ENCODE results near the gene ECPAS. TPM values are rescaled to one million over a fixed set of nuclear protein-coding genes. Genes with fewer than 3 reads are reported as not detected.
A peak's percentile ranks its signal among the peaks of the same experiment; 100 is the strongest.

The ECPAS gene
- total and polyA plus RNA-seq, 9 donors, result 23.5 to 97.6 (median 69.7) TPM

DNA sequence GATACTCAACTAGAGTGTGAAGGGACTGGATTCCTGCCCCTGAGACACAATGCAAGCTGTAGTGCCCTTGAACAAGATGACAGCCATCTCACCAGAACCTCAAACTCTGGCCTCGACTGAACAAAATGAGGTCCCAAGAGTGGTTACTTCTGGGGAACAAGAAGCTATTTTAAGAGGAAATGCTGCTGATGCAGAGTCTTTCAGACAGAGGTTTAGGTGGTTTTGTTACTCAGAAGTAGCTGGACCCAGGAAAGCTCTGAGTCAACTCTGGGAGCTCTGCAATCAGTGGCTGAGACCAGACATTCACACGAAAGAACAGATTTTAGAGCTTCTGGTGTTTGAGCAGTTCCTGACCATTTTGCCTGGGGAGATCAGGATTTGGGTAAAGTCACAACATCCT is 43.2 kb upstream of the ECPAS start:
- Histone ChIP-seq H3K36me3 (no peaks in the 10 kb centered on the region), H3K27ac (no peak overlapping the region), H3K27me3 (no peaks in the 10 kb centered on the region), H3K4me1 (ENCODE audit: insufficient read depth) (no peaks in the 10 kb centered on the region), H3K4me3 (no peak overlapping the region), H3K9me3 (peaks cover 1 to 4% of the 10 kb centered on the region in 2 donors)
- intact Hi-C loops (cut with DNase I), result no loop called here
- no peak for DNase-seq
- 97 to 100% (median 98%) methylated on average over 2 of the region's 2 CpGs for WGBS, 3 donors
- TF ChIP-seq EP300 (IDR thresholded peaks at IDR 0.05) (no peak), POLR2A (IDR thresholded peaks at IDR 0.05) (no peak)
- TF ChIP-seq, protein P1, sequence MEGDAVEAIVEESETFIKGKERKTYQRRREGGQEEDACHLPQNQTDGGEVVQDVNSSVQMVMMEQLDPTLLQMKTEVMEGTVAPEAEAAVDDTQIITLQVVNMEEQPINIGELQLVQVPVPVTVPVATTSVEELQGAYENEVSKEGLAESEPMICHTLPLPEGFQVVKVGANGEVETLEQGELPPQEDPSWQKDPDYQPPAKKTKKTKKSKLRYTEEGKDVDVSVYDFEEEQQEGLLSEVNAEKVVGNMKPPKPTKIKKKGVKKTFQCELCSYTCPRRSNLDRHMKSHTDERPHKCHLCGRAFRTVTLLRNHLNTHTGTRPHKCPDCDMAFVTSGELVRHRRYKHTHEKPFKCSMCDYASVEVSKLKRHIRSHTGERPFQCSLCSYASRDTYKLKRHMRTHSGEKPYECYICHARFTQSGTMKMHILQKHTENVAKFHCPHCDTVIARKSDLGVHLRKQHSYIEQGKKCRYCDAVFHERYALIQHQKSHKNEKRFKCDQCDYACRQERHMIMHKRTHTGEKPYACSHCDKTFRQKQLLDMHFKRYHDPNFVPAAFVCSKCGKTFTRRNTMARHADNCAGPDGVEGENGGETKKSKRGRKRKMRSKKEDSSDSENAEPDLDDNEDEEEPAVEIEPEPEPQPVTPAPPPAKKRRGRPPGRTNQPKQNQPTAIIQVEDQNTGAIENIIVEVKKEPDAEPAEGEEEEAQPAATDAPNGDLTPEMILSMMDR (IDR thresholded peaks at IDR 0.05), result no peak

DNA sequence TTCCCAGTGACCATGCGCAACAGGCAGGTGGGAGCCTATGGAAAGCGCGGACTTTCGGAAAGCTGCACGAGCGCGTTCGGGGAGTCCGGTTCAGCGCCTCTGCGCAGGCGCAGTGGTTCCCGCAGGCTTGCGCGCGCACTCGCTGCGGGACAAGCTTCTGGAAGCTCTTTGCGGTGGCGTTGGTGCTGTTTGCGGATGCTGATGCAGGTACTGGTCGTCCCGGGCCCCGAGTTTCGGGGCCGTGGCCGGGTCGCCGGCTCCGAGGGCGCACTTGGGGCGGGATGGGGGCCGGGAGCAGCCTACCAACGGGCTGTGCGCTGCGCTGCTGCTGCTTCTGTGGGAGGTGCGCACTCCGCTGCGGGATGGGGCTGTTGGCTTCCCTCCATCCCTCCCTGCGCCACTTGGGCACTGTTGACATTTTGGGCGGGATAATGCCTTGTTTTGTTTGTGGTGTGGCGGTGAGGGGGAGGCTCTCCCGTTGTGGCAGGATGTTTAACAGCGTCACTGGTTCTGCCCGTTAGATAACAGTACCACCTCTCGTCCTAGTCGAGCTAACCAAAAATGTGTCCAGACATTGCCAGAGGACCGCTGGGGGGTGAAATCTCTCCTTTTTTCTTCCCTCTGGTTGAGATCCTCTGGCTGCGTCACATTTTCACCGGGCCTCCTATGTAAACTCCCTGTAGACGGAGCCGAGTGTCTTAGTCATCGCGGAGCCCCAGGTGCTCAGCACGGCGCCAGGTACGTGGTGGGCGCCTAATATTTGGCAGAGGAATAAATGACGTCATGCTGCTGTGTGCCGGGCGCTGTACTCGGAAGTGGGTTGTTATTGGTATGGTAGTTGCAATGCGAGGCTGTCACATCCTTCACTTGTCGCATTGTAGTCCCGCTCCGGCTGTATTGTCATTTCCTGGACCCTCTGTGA is 41.1 kb upstream of the ECPAS start, which contains the start of gene ZNF483:
Gene ZNF483 (plus strand): TSS at position 124 of the 922 bp plus-strand sequence. CDS start 2,217 bp downstream, outside the sequence.
- no peaks in the 10 kb centered on the region for H3K4me1 ChIP-seq (ENCODE audit: insufficient read depth)
- peak within 1 kb of the TSS; percentile 47 to 88 for H3K27ac ChIP-seq
- TF ChIP-seq EP300 (IDR thresholded peaks at IDR 0.05) (no peak), POLR2A (IDR thresholded peaks at IDR 0.05) (peak; percentile 30)
- TF ChIP-seq, protein P1 (IDR thresholded peaks at IDR 0.05), result no peak
- H3K27me3 ChIP-seq, result no peaks in the 10 kb centered on the region
- H3K4me3 ChIP-seq, result peak within 1 kb of the TSS; percentile 72
- intact Hi-C loops (cut with DNase I), result no loop called here
- WGBS, 3 donors, result 0 to 1% (median 0%) methylated on average over 62 to 66 of the region's 66 CpGs
- H3K9me3 ChIP-seq, result no peaks in the 10 kb centered on the region
- DNase-seq, result peak; percentile 79 to 90 (median 86)
- no peaks in the 10 kb centered on the region for H3K36me3 ChIP-seq

DNA sequence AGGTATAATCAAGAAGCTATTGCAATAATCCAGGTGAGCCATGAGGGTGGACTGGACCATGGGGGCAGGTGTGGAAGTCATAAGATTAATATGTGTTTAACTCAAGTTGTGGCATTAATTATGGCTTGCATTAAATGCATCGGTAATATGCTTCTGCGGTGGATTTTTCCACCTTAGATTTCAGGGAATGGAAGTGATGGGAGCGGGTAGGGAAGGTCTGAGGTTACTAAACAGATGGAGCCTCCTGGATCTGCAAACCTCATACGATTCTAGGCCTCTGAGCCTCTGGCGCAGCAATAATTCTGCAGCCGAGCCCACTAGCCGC is 40.5 kb upstream of the ECPAS start:
- WGBS, 3 donors, result 21 to 26% (median 21%) methylated on average over 7 of the region's 7 CpGs
- Histone ChIP-seq H3K27me3 (no peaks in the 10 kb centered on the region), H3K4me3 (peak overlapping the region; percentile 72), H3K27ac (peak overlapping the region in 1 of 2 donors; percentile 88), H3K4me1 (ENCODE audit: insufficient read depth) (no peaks in the 10 kb centered on the region), H3K9me3 (no peaks in the 10 kb centered on the region), H3K36me3 (no peaks in the 10 kb centered on the region)
- intact Hi-C loops (cut with DNase I), result no loop called here
- no peak for DNase-seq
- TF ChIP-seq, protein P1 (IDR thresholded peaks at IDR 0.05), result no peak
- TF ChIP-seq POLR2A (IDR thresholded peaks at IDR 0.05), result no peak
- TF ChIP-seq EP300 (IDR thresholded peaks at IDR 0.05), result no peak

DNA sequence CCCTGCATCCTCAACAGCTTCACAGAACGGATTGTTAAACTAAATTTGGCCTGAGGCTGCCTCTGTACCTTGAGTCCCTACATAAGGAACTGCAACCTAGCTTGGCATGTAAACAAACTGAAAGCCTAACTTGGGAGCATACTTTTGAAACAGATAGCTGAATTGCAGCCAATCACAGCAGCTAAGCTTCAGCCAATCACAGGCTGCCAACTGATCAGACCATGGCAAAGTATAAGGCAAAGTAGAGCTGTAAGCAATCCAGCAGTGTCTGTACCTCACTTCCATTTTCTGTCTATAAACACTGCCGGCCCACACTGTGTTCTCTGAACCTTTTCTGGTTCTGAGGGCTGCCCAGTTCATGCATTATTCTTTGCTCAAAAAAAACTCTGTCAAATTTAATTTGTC is 31.9 kb upstream of the ECPAS start:
- DNase-seq, result no peak
- intact Hi-C loops (cut with DNase I), result no loop called here
- H3K4me1 ChIP-seq (ENCODE audit: insufficient read depth), result no peaks in the 10 kb centered on the region
- no peak overlapping the region for H3K4me3 ChIP-seq
- no peaks in the 10 kb centered on the region for H3K27me3 ChIP-seq
- no peaks in the 10 kb centered on the region for H3K36me3 ChIP-seq
- no peak overlapping the region for H3K27ac ChIP-seq
- TF ChIP-seq POLR2A (IDR thresholded peaks at IDR 0.05) (no peak), EP300 (IDR thresholded peaks at IDR 0.05) (no peak)
- TF ChIP-seq, protein P1 (IDR thresholded peaks at IDR 0.05), result no peak
- no peaks in the 10 kb centered on the region for H3K9me3 ChIP-seq
- WGBS, 3 donors, result 43 to 66% (median 50%) methylated on average over 2 of the region's 2 CpGs

Measured in ovary (tissue), 9 donors.